ENCODE measurements around the gene NRN1.

Gene NRN1

DNA sequence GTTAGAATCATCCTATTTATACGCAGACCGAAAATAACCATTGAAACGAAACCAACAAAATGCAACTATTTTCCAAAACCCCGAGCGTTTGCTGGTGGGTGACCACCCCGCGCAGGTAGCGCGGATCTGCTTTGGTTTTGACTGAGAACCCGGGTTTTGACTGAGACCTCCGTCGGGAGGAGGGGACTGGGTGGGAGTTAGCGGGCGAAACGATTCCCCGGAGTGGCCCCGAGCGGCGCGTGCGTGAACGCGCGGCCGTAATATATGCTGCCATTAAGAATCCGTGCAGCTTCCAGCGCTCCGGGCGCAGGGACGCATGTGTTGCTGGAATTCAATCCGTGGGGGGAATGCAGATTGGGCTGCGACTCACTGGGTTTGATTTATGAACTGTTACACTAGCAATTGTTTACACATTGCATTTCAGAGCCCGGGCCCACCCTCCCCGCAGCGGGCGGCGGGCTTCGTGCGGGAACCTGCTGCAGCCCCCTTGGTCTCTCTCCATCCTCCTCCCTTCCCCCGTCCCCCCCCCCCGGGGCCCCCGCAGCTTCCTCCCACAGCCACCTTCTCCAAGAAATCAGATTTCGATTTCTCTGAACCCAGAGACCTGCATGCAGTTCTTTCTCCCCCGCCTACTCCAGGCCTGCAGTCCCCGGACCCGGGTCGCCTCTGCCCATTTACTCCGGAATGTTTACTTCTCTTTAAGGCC, 9.9 kb downstream of the NRN1 start:
- Histone ChIP-seq H3K27me3 (peaks cover 100% of the 10 kb centered on the region), H3K4me3 (ENCODE audit: low read depth in 1 of 2, low read length in 1 of 2) (peak overlapping the region; percentile 78 to 80), H3K9me3 (no peaks in the 10 kb centered on the region), H3K4me1 (ENCODE audit: control insufficient read depth in 1 of 2, insufficient read depth in 1 of 2, low read depth in 1 of 2, low read length in 1 of 2) (peaks cover 44 to 58% of the 10 kb centered on the region in 2 experiments), H3K27ac (peak overlapping the region; percentile 73), H3K36me3 (no peaks in the 10 kb centered on the region)
- TF ChIP-seq, protein P1, sequence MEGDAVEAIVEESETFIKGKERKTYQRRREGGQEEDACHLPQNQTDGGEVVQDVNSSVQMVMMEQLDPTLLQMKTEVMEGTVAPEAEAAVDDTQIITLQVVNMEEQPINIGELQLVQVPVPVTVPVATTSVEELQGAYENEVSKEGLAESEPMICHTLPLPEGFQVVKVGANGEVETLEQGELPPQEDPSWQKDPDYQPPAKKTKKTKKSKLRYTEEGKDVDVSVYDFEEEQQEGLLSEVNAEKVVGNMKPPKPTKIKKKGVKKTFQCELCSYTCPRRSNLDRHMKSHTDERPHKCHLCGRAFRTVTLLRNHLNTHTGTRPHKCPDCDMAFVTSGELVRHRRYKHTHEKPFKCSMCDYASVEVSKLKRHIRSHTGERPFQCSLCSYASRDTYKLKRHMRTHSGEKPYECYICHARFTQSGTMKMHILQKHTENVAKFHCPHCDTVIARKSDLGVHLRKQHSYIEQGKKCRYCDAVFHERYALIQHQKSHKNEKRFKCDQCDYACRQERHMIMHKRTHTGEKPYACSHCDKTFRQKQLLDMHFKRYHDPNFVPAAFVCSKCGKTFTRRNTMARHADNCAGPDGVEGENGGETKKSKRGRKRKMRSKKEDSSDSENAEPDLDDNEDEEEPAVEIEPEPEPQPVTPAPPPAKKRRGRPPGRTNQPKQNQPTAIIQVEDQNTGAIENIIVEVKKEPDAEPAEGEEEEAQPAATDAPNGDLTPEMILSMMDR (IDR thresholded peaks at IDR 0.05): no peak

DNA sequence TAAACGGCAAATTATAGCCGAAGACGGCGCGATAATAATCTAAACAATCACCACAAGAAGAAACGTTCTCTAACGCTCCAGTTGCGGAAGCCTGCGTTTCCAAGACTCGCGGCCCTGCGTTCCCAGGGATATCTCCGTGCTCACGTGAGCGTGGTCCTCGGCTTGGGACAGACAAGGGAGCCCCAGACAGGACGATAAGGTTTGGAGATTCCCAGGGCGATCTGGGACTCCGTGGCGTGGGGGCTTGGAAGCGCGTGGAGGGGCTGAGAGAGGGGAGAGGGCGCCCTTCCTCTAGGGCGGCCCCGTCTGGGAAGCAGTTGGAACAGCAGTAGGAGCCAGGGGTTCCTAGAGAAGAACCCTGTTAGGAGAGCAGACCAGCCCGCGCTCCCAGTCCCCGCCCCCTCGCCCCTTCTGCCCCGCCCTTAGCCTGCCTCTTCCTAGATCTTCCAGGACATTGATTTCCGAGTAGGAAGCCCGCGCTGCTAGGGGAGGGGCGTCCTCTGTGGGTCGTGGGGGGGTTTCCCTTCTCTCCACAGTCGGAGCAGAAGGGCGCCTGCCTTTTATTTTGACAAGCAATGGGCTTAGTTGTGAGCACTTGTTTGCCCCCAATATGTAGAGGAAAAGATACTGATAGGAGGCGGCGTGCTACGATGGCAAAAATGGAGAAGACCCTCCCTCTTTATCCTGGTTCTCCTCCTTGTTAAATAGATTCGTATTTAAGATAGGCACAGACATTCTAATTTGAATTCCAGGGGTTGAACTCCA, 10.6 kb downstream of the NRN1 start:
- TF ChIP-seq, protein P1 (IDR thresholded peaks at IDR 0.05): no peak
- H3K4me1 ChIP-seq (ENCODE audit: control insufficient read depth in 1 of 2, insufficient read depth in 1 of 2, low read depth in 1 of 2, low read length in 1 of 2): peaks cover 41 to 54% of the 10 kb centered on the region in 2 experiments
- peak overlapping the region; percentile 78 to 80 for H3K4me3 ChIP-seq (ENCODE audit: low read depth in 1 of 2, low read length in 1 of 2)
- H3K9me3 ChIP-seq: no peaks in the 10 kb centered on the region
- H3K27me3 ChIP-seq: peaks cover 100% of the 10 kb centered on the region
- H3K36me3 ChIP-seq: no peaks in the 10 kb centered on the region
- no peak overlapping the region for H3K27ac ChIP-seq

DNA sequence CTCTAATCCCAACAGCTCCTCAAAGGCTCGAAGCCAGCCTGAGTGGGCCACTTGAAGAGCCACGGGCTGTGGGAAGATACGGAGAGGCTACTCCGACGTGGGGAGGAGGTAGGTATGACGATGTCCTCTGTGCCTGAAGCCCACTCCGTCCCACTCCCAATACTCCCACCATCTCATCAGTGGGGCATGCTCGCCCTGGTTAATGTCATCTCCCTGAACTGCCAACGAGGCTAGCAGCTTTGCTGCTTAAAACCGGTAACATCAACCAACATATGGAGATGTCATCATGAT, 11.1 kb downstream of the NRN1 start:
- peak overlapping the region in 1 of 2 experiments; percentile 78 for H3K4me3 ChIP-seq (ENCODE audit: low read depth in 1 of 2, low read length in 1 of 2)
- H3K36me3 ChIP-seq: no peaks in the 10 kb centered on the region
- H3K27ac ChIP-seq: no peak overlapping the region
- H3K4me1 ChIP-seq (ENCODE audit: control insufficient read depth in 1 of 2, insufficient read depth in 1 of 2, low read depth in 1 of 2, low read length in 1 of 2): peaks cover 45 to 57% of the 10 kb centered on the region in 2 experiments
- H3K9me3 ChIP-seq: no peaks in the 10 kb centered on the region
- TF ChIP-seq, protein P1 (IDR thresholded peaks at IDR 0.05): no peak
- H3K27me3 ChIP-seq: peaks cover 100% of the 10 kb centered on the region

DNA sequence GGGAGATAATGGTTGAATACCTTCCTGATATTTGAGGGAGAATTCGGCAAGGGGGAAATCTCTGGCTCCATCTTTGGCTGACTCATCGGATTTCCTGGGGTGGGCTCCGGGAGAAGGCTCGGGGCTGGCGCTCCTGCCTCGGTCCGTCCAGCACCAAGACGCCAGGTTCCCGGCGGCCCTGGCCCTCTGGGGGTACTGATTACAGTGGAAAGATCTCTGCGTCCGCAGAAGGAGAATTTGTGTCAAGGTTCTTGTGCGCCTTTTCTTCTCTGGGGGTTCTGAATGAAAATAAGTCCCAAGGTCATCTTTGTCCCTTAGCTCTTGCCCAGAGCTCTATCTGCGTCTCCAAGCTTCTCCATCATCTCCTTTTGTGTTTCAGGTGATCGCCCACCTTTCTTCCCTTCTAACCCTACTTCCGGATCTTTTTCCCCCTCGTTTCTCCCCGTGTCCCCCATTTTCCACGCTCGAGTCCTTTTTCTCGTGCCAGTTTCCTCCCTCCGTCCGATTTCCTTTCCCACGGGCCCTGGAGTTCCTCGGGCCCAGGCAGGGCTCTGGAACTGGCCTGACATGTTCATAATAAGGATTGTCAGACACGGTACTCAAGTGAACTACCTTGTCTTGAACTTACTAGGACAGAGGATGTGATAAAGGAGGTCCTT, 11.6 kb downstream of the NRN1 start:
- H3K4me3 ChIP-seq (ENCODE audit: low read depth in 1 of 2, low read length in 1 of 2): no peak overlapping the region

DNA sequence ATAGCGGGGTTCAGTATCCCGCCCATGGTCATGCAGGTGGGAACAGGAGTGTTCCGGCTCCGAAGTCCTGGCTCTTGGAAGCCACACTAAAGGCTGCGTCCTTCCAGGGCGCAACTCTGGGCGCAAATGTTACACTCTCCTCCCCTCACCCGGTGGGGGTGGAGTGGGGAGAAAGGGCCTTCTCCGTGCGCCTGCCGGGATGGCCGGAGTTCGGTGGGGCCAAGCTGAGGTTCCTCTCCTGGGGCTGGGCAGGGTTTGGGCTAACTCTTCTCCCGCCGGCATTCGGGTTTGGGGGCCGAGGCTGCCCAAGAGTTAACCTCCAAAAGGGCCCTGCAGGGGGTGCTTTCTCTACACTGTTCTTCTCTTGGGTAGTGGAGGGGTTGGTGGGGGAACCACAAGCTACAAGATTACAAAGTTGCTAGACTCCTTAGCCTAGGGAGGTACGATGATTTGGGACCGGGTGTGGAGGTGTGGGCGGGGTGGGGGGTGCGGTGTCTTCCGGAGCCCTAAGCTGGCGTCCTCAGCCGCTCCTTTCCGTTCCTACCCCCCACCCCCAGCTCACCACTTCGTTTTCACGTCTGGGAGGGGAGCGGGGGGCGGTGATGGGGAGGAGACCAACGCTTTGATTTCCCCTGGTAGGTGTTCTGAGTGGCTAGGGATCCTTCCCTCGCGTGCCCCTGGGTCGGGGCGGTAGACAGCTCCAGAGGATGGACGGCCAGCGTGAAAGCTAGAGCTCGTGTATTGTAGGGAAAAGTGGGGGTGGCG, 12.3 kb downstream of the NRN1 start:
- TF ChIP-seq, protein P1 (IDR thresholded peaks at IDR 0.05): no peak
- Histone ChIP-seq H3K36me3 (no peaks in the 10 kb centered on the region), H3K9me3 (no peaks in the 10 kb centered on the region), H3K4me1 (ENCODE audit: control insufficient read depth in 1 of 2, insufficient read depth in 1 of 2, low read depth in 1 of 2, low read length in 1 of 2) (peaks cover 51 to 61% of the 10 kb centered on the region in 2 experiments), H3K27me3 (peaks cover 91% of the 10 kb centered on the region), H3K4me3 (ENCODE audit: low read depth in 1 of 2, low read length in 1 of 2) (no peak overlapping the region), H3K27ac (no peak overlapping the region)

More for the DNA sequence above, 11.6 kb downstream of the NRN1 start:
- Histone ChIP-seq H3K9me3 (no peaks in the 10 kb centered on the region), H3K27me3 (peaks cover 98% of the 10 kb centered on the region), H3K4me1 (ENCODE audit: control insufficient read depth in 1 of 2, insufficient read depth in 1 of 2, low read depth in 1 of 2, low read length in 1 of 2) (peaks cover 49 to 61% of the 10 kb centered on the region in 2 experiments), H3K27ac (no peak overlapping the region), H3K36me3 (no peaks in the 10 kb centered on the region)
- TF ChIP-seq, protein P1 (IDR thresholded peaks at IDR 0.05): no peak
